Activated T-helper 2 cell treated with anti-CD3 and anti-CD28 coated beads, Interferon-gamma antibody, Interleukin-2, Interleukin-4, amounts not matched to agents 10 μg/mL and 5 μg/mL and 100 μg/mL, durations not matched to agents 14 hours and 24 hours and 36 hours (primary cell): ENCODE measurements around the gene RPRD1A. TPM values are rescaled to one million over a fixed set of nuclear protein-coding genes. Genes with fewer than 3 reads are reported as not detected.
"Not testable (repeated sequence)": the region's sequence is repeated elsewhere in the genome, so short reads cannot be mapped to it uniquely, and the experiment has no call there.

ENCODE experiments used
- DNase-seq: peaks from one replicate; pipeline ENCODE4 v3.0.0; 2021; ENCODE audit warnings: low spot score
- H3K27ac Mint-ChIP-seq: one replicate; pipeline ENCODE4 v1.8.0; 2021; ENCODE audit warnings: mixed read lengths
- H3K27me3 Mint-ChIP-seq: one replicate; pipeline ENCODE4 v1.8.0; 2021; ENCODE audit warnings: low read depth, mixed read lengths
- H3K36me3 Mint-ChIP-seq: one replicate; pipeline ENCODE4 v1.8.0; 2021; ENCODE audit warnings: low read depth, mixed read lengths
- H3K4me1 Mint-ChIP-seq: one replicate; pipeline ENCODE4 v1.8.0; 2021; ENCODE audit warnings: low read depth, mixed read lengths
- H3K4me3 Mint-ChIP-seq: one replicate; pipeline ENCODE4 v1.8.0; 2021; ENCODE audit warnings: low read depth, mild to moderate bottlenecking, moderate library complexity, mixed read lengths
- H3K9me3 Mint-ChIP-seq: one replicate; pipeline ENCODE4 v1.8.0; 2021; ENCODE audit warnings: mixed read lengths
- intact Hi-C: fragments of 100-400 bp; cut with micrococcal nuclease; formaldehyde crosslinking; loops from one replicate; pipeline ENCODE4 v1.15.1; 2023
- total RNA-seq: library from RNA; stranded (reverse); gene quantifications from 2 replicates; pipeline ENCODE4 v1.2.3, GENCODE V29; 2022

RPRD1A gene
- total RNA-seq, 1 donor from 2014 or later: 24.1 TPM

- DNase-seq: no peak
- intact Hi-C loops: no loop called here
These were observed 6.3 kb upstream of the RPRD1A start for GRCh38 chr18:36073676-36074075.

GRCh38 chr18:36072406-36072805, 5.0 kb upstream of the RPRD1A start:
- DNase-seq, H3K27ac Mint-ChIP-seq, H3K9me3 Mint-ChIP-seq, intact Hi-C loops, H3K36me3 Mint-ChIP-seq, H3K4me3 Mint-ChIP-seq, H3K4me1 Mint-ChIP-seq: not testable (repeated sequence)
- peaks cover 21% of the 10 kb centered on the region for H3K27me3 Mint-ChIP-seq

More at GRCh38 chr18:36073676-36074075, 6.3 kb upstream of the RPRD1A start:
- Mint-ChIP-seq H3K9me3 (no peaks in the 10 kb centered on the region), H3K36me3 (no peaks in the 10 kb centered on the region), H3K27ac (no peak overlapping the region), H3K4me1 (no peaks in the 10 kb centered on the region), H3K4me3 (no peak overlapping the region), H3K27me3 (peaks cover 22% of the 10 kb centered on the region)

- Mint-ChIP-seq H3K36me3 (peaks cover 15% of the 10 kb centered on the region), H3K4me3 (peak overlapping the region; percentile 89), H3K27me3 (peaks cover 7% of the 10 kb centered on the region), H3K4me1 (peaks cover 22% of the 10 kb centered on the region), H3K9me3 (peaks cover 4% of the 10 kb centered on the region), H3K27ac (peak overlapping the region; percentile 92)
- no peak for DNase-seq
- intact Hi-C loops: loop anchor here (1.0 to 10.0 kb wide), 6 partner anchors 18 to 1022 kb away; partner anchors contain the start of genes ELP2, INO80C, MAPRE2 and RMP24
These were observed 689 bp downstream of the RPRD1A start for GRCh38 chr18:36066686-36067054.

GRCh38 chr18:36066001-36066400, 1.4 kb downstream of the RPRD1A start:
- DNase-seq: no peak
- H3K4me3 Mint-ChIP-seq: peak overlapping the region; percentile 89
- H3K27ac Mint-ChIP-seq: peak overlapping the region; percentile 2
- H3K9me3 Mint-ChIP-seq: peaks cover 4% of the 10 kb centered on the region
- H3K4me1 Mint-ChIP-seq: peaks cover 22% of the 10 kb centered on the region
- intact Hi-C loops: loop anchor here (2.0 to 10.0 kb wide), 4 partner anchors 19 to 1021 kb away; partner anchors contain the start of genes INO80C and MAPRE2
- H3K27me3 Mint-ChIP-seq: peaks cover 7% of the 10 kb centered on the region
- H3K36me3 Mint-ChIP-seq: peaks cover 15% of the 10 kb centered on the region

- DNase-seq, H3K27me3 Mint-ChIP-seq, H3K4me3 Mint-ChIP-seq, H3K9me3 Mint-ChIP-seq, H3K27ac Mint-ChIP-seq: not testable (repeated sequence)
- intact Hi-C loops: loop anchor here (5.0 to 10.0 kb wide), 2 partner anchors 32 to 1020 kb away; partner anchors contain the start of gene MAPRE2
- Mint-ChIP-seq H3K4me1 (peaks cover 22% of the 10 kb centered on the region), H3K36me3 (peaks cover 15% of the 10 kb centered on the region)
These were observed 2.6 kb downstream of the RPRD1A start for GRCh38 chr18:36064809-36065079.

- H3K27me3 Mint-ChIP-seq: no peaks in the 10 kb centered on the region
- DNase-seq: no peak
- peaks cover 15% of the 10 kb centered on the region for H3K36me3 Mint-ChIP-seq
- peaks cover 4% of the 10 kb centered on the region for H3K9me3 Mint-ChIP-seq
- intact Hi-C loops: loop anchor here (10.0 kb wide), 1 partner anchor 1019 kb away; the partner anchor contains the start of gene MAPRE2
- H3K4me1 Mint-ChIP-seq: peaks cover 22% of the 10 kb centered on the region
- H3K4me3 Mint-ChIP-seq: no peak overlapping the region
- H3K27ac Mint-ChIP-seq: no peak overlapping the region
These were observed 3.1 kb downstream of the RPRD1A start for GRCh38 chr18:36064027-36064808.

GRCh38 chr18:36058674-36059073, 8.7 kb downstream of the RPRD1A start:
- no peak overlapping the region for H3K4me3 Mint-ChIP-seq
- H3K36me3 Mint-ChIP-seq: peaks cover 11% of the 10 kb centered on the region
- peaks cover 3% of the 10 kb centered on the region for H3K9me3 Mint-ChIP-seq
- no peaks in the 10 kb centered on the region for H3K27me3 Mint-ChIP-seq
- intact Hi-C loops: no loop called here
- H3K27ac Mint-ChIP-seq: no peak overlapping the region
- no peaks in the 10 kb centered on the region for H3K4me1 Mint-ChIP-seq
- DNase-seq: no peak

GRCh38 chr18:36051760-36052159, 15.6 kb downstream of the RPRD1A start:
- H3K4me1 Mint-ChIP-seq: peaks cover 2% of the 10 kb centered on the region
- H3K9me3 Mint-ChIP-seq: peaks cover 28% of the 10 kb centered on the region
- no peak for DNase-seq

GRCh38 chr18:36050479-36050878, 16.9 kb downstream of the RPRD1A start:
- Mint-ChIP-seq H3K9me3 (peaks cover 28% of the 10 kb centered on the region), H3K27ac (no peak overlapping the region), H3K27me3 (no peaks in the 10 kb centered on the region), H3K36me3 (peaks cover 45% of the 10 kb centered on the region), H3K4me1 (peaks cover 2% of the 10 kb centered on the region), H3K4me3 (no peak overlapping the region)
- no peak for DNase-seq
- intact Hi-C loops: no loop called here

More at GRCh38 chr18:36051760-36052159, 15.6 kb downstream of the RPRD1A start:
- Mint-ChIP-seq H3K27me3 (no peaks in the 10 kb centered on the region), H3K36me3 (peaks cover 40% of the 10 kb centered on the region), H3K4me3 (no peak overlapping the region), H3K27ac (no peak overlapping the region)
- intact Hi-C loops: no loop called here

- Mint-ChIP-seq H3K4me3 (no peak overlapping the region), H3K36me3 (peaks cover 30% of the 10 kb centered on the region), H3K27me3 (no peaks in the 10 kb centered on the region), H3K9me3 (peaks cover 16% of the 10 kb centered on the region), H3K4me1 (peaks cover 7% of the 10 kb centered on the region), H3K27ac (no peak overlapping the region)
- DNase-seq: no peak
- intact Hi-C loops: no loop called here
These were observed 19.8 kb downstream of the RPRD1A start for GRCh38 chr18:36047521-36047920.

- Mint-ChIP-seq H3K4me1 (peaks cover 13% of the 10 kb centered on the region), H3K27ac (no peak overlapping the region), H3K4me3 (no peak overlapping the region), H3K36me3 (peaks cover 26% of the 10 kb centered on the region), H3K27me3 (no peaks in the 10 kb centered on the region), H3K9me3 (peaks cover 15% of the 10 kb centered on the region)
- intact Hi-C loops: no loop called here
- DNase-seq: no peak
These were observed 20.5 kb downstream of the RPRD1A start for GRCh38 chr18:36046898-36047297.

- Mint-ChIP-seq H3K27me3 (no peaks in the 10 kb centered on the region), H3K27ac (no peak overlapping the region), H3K4me3 (no peak overlapping the region), H3K36me3 (peaks cover 25% of the 10 kb centered on the region), H3K4me1 (peaks cover 13% of the 10 kb centered on the region), H3K9me3 (peaks cover 10% of the 10 kb centered on the region)
- no peak for DNase-seq
- intact Hi-C loops: no loop called here
These were observed 21.9 kb downstream of the RPRD1A start for GRCh38 chr18:36045241-36045991.

GRCh38 chr18:36043153-36043552, 24.2 kb downstream of the RPRD1A start:
- Mint-ChIP-seq H3K36me3 (peaks cover 40% of the 10 kb centered on the region), H3K4me1 (peaks cover 13% of the 10 kb centered on the region), H3K9me3 (peaks cover 26% of the 10 kb centered on the region), H3K27me3 (no peaks in the 10 kb centered on the region), H3K4me3 (no peak overlapping the region), H3K27ac (no peak overlapping the region)
- DNase-seq: no peak
- intact Hi-C loops: no loop called here
